HepG2 (cell line): ENCODE measurements around the gene COQ6. TPM values are rescaled to one million over a fixed set of nuclear protein-coding genes. Genes with fewer than 3 reads are reported as not detected.
A peak's percentile ranks its signal among the peaks of the same experiment; 100 is the strongest.

Experiments used
- CHD4 ChIP-seq: fragments of 200-600 bp; sonication (generic); IDR thresholded peaks from 2 replicates; pipeline ENCODE4 v1.7.0; 2017; ENCODE audit warnings: mild to moderate bottlenecking, low read length, borderline replicate concordance
- FOXK2 ChIP-seq: fragments of 450-650 bp; IDR thresholded peaks from 2 replicates; pipeline ENCODE4 v1.6.1; 2016
- FOXO1 ChIP-seq: sonication (generic); formaldehyde crosslinking; IDR thresholded peaks from 2 replicates; pipeline ENCODE4 v1.4.0; 2020; ENCODE audit warnings: missing genetic modification reagents
- GABPA ChIP-seq, 2 experiments: IDR thresholded peaks; 2 replicates each; pipeline ENCODE4 v1.6.1; 2011 to 2016; ENCODE audit warnings: low read depth in 2 of 2, low read length in 1 of 2, missing biosample characterization in 1 of 2, missing genetic modification characterization in 1 of 2
- HIC2 ChIP-seq: sonication (generic); formaldehyde crosslinking; IDR thresholded peaks from 2 replicates; pipeline ENCODE4 v1.9.0; 2022; ENCODE audit warnings: low read depth, missing genetic modification reagents
- HMG20B ChIP-seq: conservative IDR thresholded peaks from 2 replicates; pipeline ENCODE4 v1.6.1; 2016; ENCODE audit warnings: missing genetic modification reagents, missing compliant biosample characterization
- HNRNPK ChIP-seq: fragments of 200-400 bp; formaldehyde crosslinking; IDR thresholded peaks from 2 replicates; pipeline ENCODE4 v1.6.1; 2018; ENCODE audit warnings: low read length, low read depth, moderate library complexity, mild to moderate bottlenecking; ENCODE audit not compliant: poor library complexity, severe bottlenecking
- IKZF5 ChIP-seq: IDR thresholded peaks from 2 replicates; pipeline ENCODE4 v1.6.1; 2018; ENCODE audit warnings: missing genetic modification reagents, mild to moderate bottlenecking, missing compliant biosample characterization
- MAFK ChIP-seq, 2 experiments: IDR thresholded peaks in 1 of 2; conservative IDR thresholded peaks in 1 of 2; 2 replicates each; pipeline ENCODE4 v1.6.1; 2011; ENCODE audit warnings: improper control_type of control experiment in 2 of 2, low read length in 2 of 2
- MAZ ChIP-seq, 2 experiments: sonication (generic) in 1 of 2; formaldehyde crosslinking in 1 of 2; IDR thresholded peaks; 2 replicates each; pipeline versions ENCODE4 v1.5.0 to v1.6.1; 2012 to 2020; ENCODE audit warnings: low read depth in 2 of 2, mild to moderate bottlenecking in 2 of 2, borderline replicate concordance in 1 of 2, improper control_type of control experiment in 1 of 2, low read length in 1 of 2, missing genetic modification reagents in 1 of 2, moderate library complexity in 1 of 2
- MIXL1 ChIP-seq: IDR thresholded peaks from 2 replicates; pipeline ENCODE4 v1.6.1; 2016
- MYC ChIP-seq: sonication (generic); formaldehyde crosslinking; IDR thresholded peaks from 2 replicates; pipeline ENCODE4 v1.9.0; 2021; ENCODE audit warnings: missing genetic modification reagents, borderline replicate concordance
- NR0B2 ChIP-seq: sonication (generic); formaldehyde crosslinking; IDR thresholded peaks from 2 replicates; pipeline ENCODE4 v1.4.0; 2020; ENCODE audit warnings: mild to moderate bottlenecking, missing genetic modification reagents
- PATZ1 ChIP-seq: sonication (generic); formaldehyde crosslinking; IDR thresholded peaks from 2 replicates; pipeline ENCODE4 v1.4.0; 2020; ENCODE audit warnings: missing genetic modification reagents
- SIX4 ChIP-seq: sonication (generic); formaldehyde crosslinking; IDR thresholded peaks from 2 replicates; pipeline ENCODE4 v1.4.0; 2020; ENCODE audit warnings: missing genetic modification reagents
- SMARCC2 ChIP-seq: fragments of 450-650 bp; IDR thresholded peaks from 2 replicates; pipeline ENCODE4 v1.6.1; 2017; ENCODE audit warnings: antibody characterized with exemption, mild to moderate bottlenecking
- SOX6 ChIP-seq, 2 experiments: fragments of 450-650 bp in 1 of 2; sonication (generic) in 1 of 2; formaldehyde crosslinking in 1 of 2; IDR thresholded peaks; 2 replicates each; pipeline versions ENCODE4 v1.4.0 to v1.6.1; 2017 to 2020; ENCODE audit warnings: antibody characterized with exemption in 1 of 2, mild to moderate bottlenecking in 1 of 2, missing genetic modification reagents in 1 of 2
- SSRP1 ChIP-seq: IDR thresholded peaks from 2 replicates; pipeline ENCODE4 v1.6.1; 2016; ENCODE audit warnings: control low read depth
- ZNF30 ChIP-seq: sonication (generic); formaldehyde crosslinking; IDR thresholded peaks from 2 replicates; pipeline ENCODE4 v1.5.0; 2020; ENCODE audit warnings: mild to moderate bottlenecking, missing genetic modification reagents
- ZNF33A ChIP-seq: sonication (generic); formaldehyde crosslinking; IDR thresholded peaks from 2 replicates; pipeline ENCODE4 v1.5.1; 2020; ENCODE audit warnings: missing genetic modification reagents, mild to moderate bottlenecking, moderate library complexity, borderline replicate concordance
- ZNF343 ChIP-seq: sonication (generic); formaldehyde crosslinking; IDR thresholded peaks from 2 replicates; pipeline ENCODE4 v1.4.0; 2020; ENCODE audit warnings: mild to moderate bottlenecking, missing genetic modification reagents
- ZNF737 ChIP-seq: sonication (generic); formaldehyde crosslinking; IDR thresholded peaks from 2 replicates; pipeline ENCODE4 v1.5.0; 2020; ENCODE audit warnings: missing genetic modification reagents, mild to moderate bottlenecking, borderline replicate concordance
- ZNF878 ChIP-seq: sonication (generic); formaldehyde crosslinking; IDR thresholded peaks from 2 replicates; pipeline ENCODE4 v1.8.1; 2023; ENCODE audit warnings: mild to moderate bottlenecking, missing genetic modification reagents, moderate library complexity
- polyA plus RNA-seq, 8 experiments: library from polyadenylated mRNA; depleted of rRNA in 3 of 8; stranded (reverse) in 7 of 8; unstranded in 1 of 8; fragments of >200 nt; fragmentation: Illumina TruSeq in 4 of 8; extraction: Trizol in 4 of 8; gene quantifications; 2 replicates each; pipeline versions ENCODE4 v1.2.1 to v1.2.3, GENCODE V29; 2011 to 2016; ENCODE audit warnings: low read depth in 4 of 8, missing spikeins in 1 of 8, mixed read lengths in 1 of 8; ENCODE audit not compliant: insufficient read depth in 1 of 8
- total RNA-seq, 5 experiments: library from RNA; depleted of rRNA; stranded (reverse); fragments of >200 nt; fragmentation: Illumina TruSeq; extraction: Trizol; gene quantifications; 2 replicates each; pipeline ENCODE4 v1.2.3, GENCODE V29; 2016; ENCODE audit warnings: low read depth in 1 of 5

The COQ6 gene
- total and polyA plus RNA-seq, 2 of the 13 experiments (the other 11 are each of a cell fraction or from before 2014, with no cell fraction given), result 18.9 to 34.7 TPM

GRCh38 chr14:73995977-73996378 lies 45.9 kb downstream of the COQ6 start (continued):
- peak; percentile 8; the same call in 1 of the 2 replicates for TF ChIP-seq PATZ1
- no peak for TF ChIP-seq ZNF878 (CRISPR knock-in tag)
- TF ChIP-seq SIX4, result no peak
- TF ChIP-seq ZNF343, result no peak
- TF ChIP-seq IKZF5 (CRISPR knock-in tag), result 0 out of 2 replicates have a peak, but pooled peaks have one; percentile 25
- TF ChIP-seq CHD4, result no peak
- no peak for TF ChIP-seq ZNF33A (CRISPR knock-in tag)
- TF ChIP-seq ZNF737 (CRISPR knock-in tag), result no peak
- TF ChIP-seq MAFK (conservative IDR thresholded peaks at IDR 0.05 in 1 of 2, IDR thresholded peaks at IDR 0.05 in 1 of 2; ENCODE audit: low read length in 2 of 2), result no peak
- no peak for TF ChIP-seq HMG20B (CRISPR knock-in tag)
- no peak for TF ChIP-seq MAZ (IDR thresholded peaks at IDR 0.05; ENCODE audit: borderline replicate concordance, low read depth, low read length)
- TF ChIP-seq MAZ (CRISPR knock-in tag; IDR thresholded peaks at IDR 0.05; ENCODE audit: low read depth), result no peak
- TF ChIP-seq SOX6 (IDR thresholded peaks at IDR 0.05), result no peak
- peak; percentile 52; the same call in 1 of the 2 replicates for TF ChIP-seq SOX6 (CRISPR knock-in tag; IDR thresholded peaks at IDR 0.05)
- no peak for TF ChIP-seq HNRNPK
- TF ChIP-seq ZNF30 (CRISPR knock-in tag), result no peak
- TF ChIP-seq NR0B2, result no peak
- peak; percentile 26; the same call in 1 of the 2 replicates for TF ChIP-seq FOXO1 (CRISPR knock-in tag)
- TF ChIP-seq MIXL1, result peak; percentile 76; the same call in 1 of the 2 replicates
- no peak for TF ChIP-seq SMARCC2
- TF ChIP-seq FOXK2, result no peak
- no peak; the same call in 1 of the 2 replicates for TF ChIP-seq HIC2 (CRISPR knock-in tag)
- no peak for TF ChIP-seq SSRP1 (CRISPR knock-in tag)
- TF ChIP-seq MYC (CRISPR knock-in tag), result peak; percentile 58; the same call in 1 of the 2 replicates
- no peak for TF ChIP-seq GABPA (IDR thresholded peaks at IDR 0.05; ENCODE audit: low read depth, low read length)
- TF ChIP-seq GABPA (CRISPR knock-in tag; IDR thresholded peaks at IDR 0.05; ENCODE audit: low read depth), result no peak; the same call in none of the 2 replicates
